Measurements from ENCODE around the gene SCN9A. TPM values are rescaled to one million over a fixed set of nuclear protein-coding genes. Genes with fewer than 3 reads are reported as not detected.

The SCN9A gene
- total RNA-seq, 3 donors from 2014 or later (not counting 1 experiment from before 2014, with no cell fraction given) = 0.28 to 1.4 (median 0.39) TPM

- H3K27ac ChIP-seq (ENCODE audit: low read length) = no peak overlapping the region
- no peaks in the 10 kb centered on the region for H3K36me3 ChIP-seq (ENCODE audit: control insufficient read depth, insufficient read depth, low read length)
- no peaks in the 10 kb centered on the region for H3K27me3 ChIP-seq (ENCODE audit: control insufficient read depth, insufficient read depth, low read length)
- Mint-ChIP-seq H3K9me3 (peaks cover 0 to 2% of the 10 kb centered on the region in 2 donors), H3K27ac (no peak overlapping the region), H3K4me3 (no peak overlapping the region), H3K27me3 (ENCODE audit: low read depth in 2 of 2) (peaks cover 0 to 6% of the 10 kb centered on the region in 2 donors), H3K4me1 (peaks cover under 1 to 5% of the 10 kb centered on the region in 2 donors), H3K36me3 (no peaks in the 10 kb centered on the region)
- intact Hi-C loops (cut with micrococcal nuclease) = no loop called here
- DNase-seq = no peak
- no peak overlapping the region for H3K4me3 ChIP-seq (ENCODE audit: low read length)
- no peak for TF ChIP-seq CTCF (IDR thresholded peaks at IDR 0.05)
- no peaks in the 10 kb centered on the region for H3K9me3 ChIP-seq (ENCODE audit: control insufficient read depth, insufficient read depth, low read length)
- ATAC-seq = no peak
- H3K4me1 ChIP-seq (ENCODE audit: control insufficient read depth, insufficient read depth, low read length) = peaks cover 6% of the 10 kb centered on the region
- WGBS (ENCODE audit: insufficient coverage) = 93% methylated on average over 1 of the region's 1 CpG
Observed at GRCh38 chr2:166380615-166381014, 4.9 kb upstream of the SCN9A start.

- TF ChIP-seq CTCF (IDR thresholded peaks at IDR 0.05) = no peak
- peaks cover 3 to 6% of the 10 kb centered on the region in 2 donors for H3K27me3 Mint-ChIP-seq (ENCODE audit: low read depth in 2 of 2)
- H3K36me3 Mint-ChIP-seq = no peaks in the 10 kb centered on the region
- H3K4me1 Mint-ChIP-seq = peaks cover 11% of the 10 kb centered on the region in 2 donors
- Histone ChIP-seq H3K36me3 (ENCODE audit: control insufficient read depth, insufficient read depth, low read length) (no peaks in the 10 kb centered on the region), H3K27ac (ENCODE audit: low read length) (no peak overlapping the region), H3K27me3 (ENCODE audit: control insufficient read depth, insufficient read depth, low read length) (peaks cover 3% of the 10 kb centered on the region), H3K9me3 (ENCODE audit: control insufficient read depth, insufficient read depth, low read length) (no peaks in the 10 kb centered on the region), H3K4me1 (ENCODE audit: control insufficient read depth, insufficient read depth, low read length) (peaks cover 12% of the 10 kb centered on the region), H3K4me3 (ENCODE audit: low read length) (no peak overlapping the region)
- H3K27ac Mint-ChIP-seq = no peak overlapping the region
- intact Hi-C loops (cut with micrococcal nuclease) = no loop called here
- DNase-seq (no peak), ATAC-seq (no peak)
- H3K4me3 Mint-ChIP-seq = no peak overlapping the region
- WGBS (ENCODE audit: insufficient coverage) = 82% methylated on average over 2 of the region's 2 CpGs
- peaks cover 0 to 2% of the 10 kb centered on the region in 2 donors for H3K9me3 Mint-ChIP-seq
Observed at GRCh38 chr2:166376873-166377272, 1.1 kb upstream of the SCN9A start.

GRCh38 chr2:166376488-166376828 is 714 bp upstream of the SCN9A start:
- no peaks in the 10 kb centered on the region for H3K36me3 Mint-ChIP-seq
- Histone ChIP-seq H3K36me3 (ENCODE audit: control insufficient read depth, insufficient read depth, low read length) (no peaks in the 10 kb centered on the region), H3K9me3 (ENCODE audit: control insufficient read depth, insufficient read depth, low read length) (no peaks in the 10 kb centered on the region), H3K4me3 (ENCODE audit: low read length) (peak overlapping the region; percentile 17), H3K27ac (ENCODE audit: low read length) (no peak overlapping the region), H3K4me1 (ENCODE audit: control insufficient read depth, insufficient read depth, low read length) (peaks cover 12% of the 10 kb centered on the region), H3K27me3 (ENCODE audit: control insufficient read depth, insufficient read depth, low read length) (peaks cover 3% of the 10 kb centered on the region)
- no peak for TF ChIP-seq CTCF (IDR thresholded peaks at IDR 0.05)
- peaks cover 3 to 6% of the 10 kb centered on the region in 2 donors for H3K27me3 Mint-ChIP-seq (ENCODE audit: low read depth in 2 of 2)
- ATAC-seq = no peak
- H3K27ac Mint-ChIP-seq = no peak overlapping the region
- DNase-seq = no peak
- peaks cover 0 to 2% of the 10 kb centered on the region in 2 donors for H3K9me3 Mint-ChIP-seq
- peaks cover 11% of the 10 kb centered on the region in 2 donors for H3K4me1 Mint-ChIP-seq
- H3K4me3 Mint-ChIP-seq = no peak overlapping the region
- 22% methylated on average over 6 of the region's 11 CpGs for WGBS (ENCODE audit: insufficient coverage)
- intact Hi-C loops (cut with micrococcal nuclease) = no loop called here

GRCh38 chr2:166375195-166375735 is 479 bp downstream of the SCN9A start:
- no peaks in the 10 kb centered on the region for H3K36me3 Mint-ChIP-seq
- H3K27me3 Mint-ChIP-seq (ENCODE audit: low read depth in 2 of 2) = peaks cover 3 to 6% of the 10 kb centered on the region in 2 donors
- H3K27me3 ChIP-seq (ENCODE audit: control insufficient read depth, insufficient read depth, low read length) = peaks cover 3% of the 10 kb centered on the region
- TF ChIP-seq CTCF (IDR thresholded peaks at IDR 0.05) = no peak
- peaks cover 0 to 2% of the 10 kb centered on the region in 2 donors for H3K9me3 Mint-ChIP-seq
- no peaks in the 10 kb centered on the region for H3K9me3 ChIP-seq (ENCODE audit: control insufficient read depth, insufficient read depth, low read length)
- H3K4me3 Mint-ChIP-seq = peak overlapping the region; percentile 76
- peak overlapping the region; percentile 34 for H3K4me3 ChIP-seq (ENCODE audit: low read length)
- ATAC-seq = peak in 2 of 3 donors; percentile 17 to 30
- no peak overlapping the region for H3K27ac ChIP-seq (ENCODE audit: low read length)
- no peak for DNase-seq
- peaks cover 11% of the 10 kb centered on the region in 2 donors for H3K4me1 Mint-ChIP-seq
- H3K4me1 ChIP-seq (ENCODE audit: control insufficient read depth, insufficient read depth, low read length) = peaks cover 12% of the 10 kb centered on the region
- H3K36me3 ChIP-seq (ENCODE audit: control insufficient read depth, insufficient read depth, low read length) = no peaks in the 10 kb centered on the region
- intact Hi-C loops (cut with micrococcal nuclease) = no loop called here
- H3K27ac Mint-ChIP-seq = no peak overlapping the region
- 1% methylated on average over 17 of the region's 17 CpGs for WGBS (ENCODE audit: insufficient coverage)
